GM12864 (cell line): Measurements from ENCODE around the gene XKRX.

Experiments
- DNase-seq: peaks from one replicate; pipeline ENCODE4 v3.0.0-alpha.2; 2011; ENCODE audit warnings: low read depth
- H3K4me3 ChIP-seq: 2 replicates; pipeline ENCODE4 v1.5.1; 2011; ENCODE audit warnings: mild to moderate bottlenecking, low read depth, low read length, control low read depth
- CTCF ChIP-seq: IDR thresholded peaks from 2 replicates; pipeline ENCODE4 v1.5.1; 2011; ENCODE audit warnings: low read depth, mild to moderate bottlenecking, moderate library complexity, low read length, control low read depth, inconsistent platforms; ENCODE audit errors: missing control alignments

The XKRX gene

GRCh38 chrX:100964362-100964761, 35.6 kb upstream of the XKRX start:
- no peak overlapping the region for H3K4me3 ChIP-seq
- DNase-seq, result no peak
- no peak for TF ChIP-seq CTCF

- DNase-seq, result no peak
- no peak overlapping the region for H3K4me3 ChIP-seq
- TF ChIP-seq CTCF, result no peak
Observed at GRCh38 chrX:100962811-100963210, 34.1 kb upstream of the XKRX start.

- TF ChIP-seq CTCF, result no peak
- no peak overlapping the region for H3K4me3 ChIP-seq
- no peak for DNase-seq
Observed at GRCh38 chrX:100948557-100948956, 19.8 kb upstream of the XKRX start.

GRCh38 chrX:100946299-100946927, 17.7 kb upstream of the XKRX start:
- no peak overlapping the region for H3K4me3 ChIP-seq
- no peak for DNase-seq
- TF ChIP-seq CTCF, result no peak

- no peak for TF ChIP-seq CTCF
- no peak overlapping the region for H3K4me3 ChIP-seq
- no peak for DNase-seq
Observed at GRCh38 chrX:100944601-100945000, 15.9 kb upstream of the XKRX start.

- no peak for DNase-seq
- H3K4me3 ChIP-seq, result no peak overlapping the region
- TF ChIP-seq CTCF, result no peak
Observed at GRCh38 chrX:100939333-100939732, 10.6 kb upstream of the XKRX start.

- no peak for DNase-seq
- no peak overlapping the region for H3K4me3 ChIP-seq
- TF ChIP-seq CTCF, result no peak
Observed at GRCh38 chrX:100935767-100936166, 7.0 kb upstream of the XKRX start.
